Activated T-cell treated with anti-CD3 and anti-CD28 coated beads, Interleukin-2, amount 50 U/mL, for 1 hour (primary cell): ENCODE data around the gene CPLX3.

ENCODE experiments used
- DNase-seq: peaks from one replicate; pipeline ENCODE4 v3.0.0-alpha.2; 2020

CPLX3 gene

DNA sequence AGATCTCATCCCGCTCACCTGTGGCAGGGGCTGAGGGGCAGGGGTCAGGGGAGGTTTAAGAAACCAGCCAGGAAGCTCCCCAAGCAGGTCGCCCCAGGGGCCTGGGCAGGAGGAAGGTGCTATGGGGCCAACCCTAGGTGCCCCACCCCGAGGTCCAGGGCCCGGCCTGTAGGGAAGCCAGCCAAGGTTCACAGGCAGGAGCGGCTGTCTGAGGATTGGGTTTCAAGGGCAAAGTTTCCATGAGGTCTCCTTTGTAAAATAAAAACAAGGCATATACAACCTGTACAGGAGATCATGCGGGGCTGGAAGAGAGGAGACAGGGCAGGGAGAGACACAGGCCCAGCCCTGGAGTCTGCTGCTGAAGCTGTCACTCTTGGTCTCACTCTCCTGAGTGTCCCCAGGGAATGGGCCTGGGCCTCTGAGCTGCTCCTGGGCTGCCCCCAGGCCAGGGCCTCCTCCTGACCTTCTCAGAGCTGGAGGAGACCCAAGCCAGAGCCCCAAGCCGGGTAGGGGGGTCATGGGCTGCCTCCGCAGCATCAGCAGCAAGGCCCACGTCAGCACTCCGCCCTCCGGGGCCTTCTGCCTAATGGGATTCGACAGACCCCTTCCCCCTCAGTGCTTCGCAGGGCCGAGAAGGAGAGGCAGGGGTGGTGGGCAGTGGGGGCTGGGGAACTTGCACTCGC lies 5.5 kb downstream of the CPLX3 start:
- no peak for DNase-seq

DNA sequence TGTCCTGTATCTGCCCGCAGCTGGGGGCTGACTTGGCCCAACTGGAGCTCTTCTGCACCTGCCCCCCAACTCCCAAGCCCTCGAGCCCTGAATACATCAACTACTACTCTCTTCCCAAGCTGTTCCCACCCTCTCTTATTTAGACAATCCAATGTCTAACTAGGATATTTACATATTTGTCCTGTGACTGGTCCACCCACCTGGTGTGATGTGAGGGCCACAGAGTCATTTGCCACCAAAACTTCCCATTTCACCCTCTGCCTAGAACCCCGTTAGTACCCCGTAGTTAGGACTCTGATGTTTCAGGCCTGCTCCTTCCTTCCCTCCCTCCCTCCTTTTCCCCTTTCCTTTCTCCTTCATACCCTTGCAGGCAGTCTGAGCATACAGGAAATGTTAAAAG lies 6.4 kb downstream of the CPLX3 start:
- no peak for DNase-seq

DNA sequence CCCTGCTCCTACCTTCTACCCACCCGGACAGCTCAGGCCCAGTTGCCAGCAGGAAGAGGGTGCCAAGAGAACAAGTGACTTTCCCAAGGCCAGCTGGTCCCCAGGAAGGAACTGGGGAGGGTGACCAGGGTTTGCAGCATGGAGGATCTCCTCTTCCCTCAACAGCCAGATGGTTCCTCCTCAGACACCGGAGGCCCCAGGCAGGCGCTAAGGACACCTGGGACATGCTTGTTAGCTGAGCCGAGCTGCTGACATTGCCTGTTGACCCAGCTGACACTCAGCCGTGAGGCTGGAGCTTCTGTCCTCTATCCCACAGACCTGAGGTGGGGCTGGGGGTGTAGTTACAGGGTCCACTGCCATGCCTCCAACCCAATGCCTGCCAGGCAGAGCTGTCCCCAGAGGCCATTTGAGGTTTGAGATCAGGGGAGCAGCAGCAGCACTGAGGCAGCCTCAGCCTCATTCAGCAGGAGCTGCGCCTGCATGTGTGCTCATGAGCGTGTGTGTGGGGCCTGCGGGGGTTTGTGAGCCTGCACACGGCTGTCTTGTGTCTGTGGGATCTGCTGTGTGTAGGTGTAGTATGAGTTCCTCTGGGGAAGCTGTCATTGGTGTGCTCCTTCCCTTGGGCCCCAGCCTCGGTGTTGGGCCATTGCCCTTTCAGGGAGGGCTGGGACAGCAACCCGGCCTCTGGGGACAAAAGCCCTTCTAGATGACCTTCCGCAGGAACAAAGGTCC lies 7.1 kb downstream of the CPLX3 start:
- no peak for DNase-seq

DNA sequence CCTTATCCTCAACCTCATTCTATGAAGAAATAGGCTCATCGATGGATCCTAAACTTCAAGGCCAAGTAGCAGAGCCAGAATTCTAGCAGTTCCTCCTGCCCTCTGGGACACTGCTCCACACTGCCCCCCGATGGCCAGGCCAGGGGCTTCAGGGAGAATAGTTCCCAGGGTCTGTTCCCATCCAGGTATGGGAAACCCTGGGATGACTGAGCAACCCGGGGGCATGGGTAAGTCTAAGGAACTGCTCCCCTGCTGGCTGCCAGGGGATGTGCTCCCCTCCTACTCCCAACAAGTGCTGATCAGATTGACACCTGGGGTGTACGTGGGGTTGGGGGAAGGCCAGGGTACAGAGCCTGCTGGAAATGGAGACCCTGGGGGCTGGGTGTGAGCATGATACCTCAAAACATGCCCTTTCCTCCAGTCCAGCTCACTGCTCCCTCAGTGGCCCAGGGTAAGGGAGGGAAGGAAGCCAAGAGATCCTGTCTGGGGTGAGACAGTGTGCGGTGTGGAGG lies 8.9 kb downstream of the CPLX3 start:
- DNase-seq, result peak; percentile 54

DNA sequence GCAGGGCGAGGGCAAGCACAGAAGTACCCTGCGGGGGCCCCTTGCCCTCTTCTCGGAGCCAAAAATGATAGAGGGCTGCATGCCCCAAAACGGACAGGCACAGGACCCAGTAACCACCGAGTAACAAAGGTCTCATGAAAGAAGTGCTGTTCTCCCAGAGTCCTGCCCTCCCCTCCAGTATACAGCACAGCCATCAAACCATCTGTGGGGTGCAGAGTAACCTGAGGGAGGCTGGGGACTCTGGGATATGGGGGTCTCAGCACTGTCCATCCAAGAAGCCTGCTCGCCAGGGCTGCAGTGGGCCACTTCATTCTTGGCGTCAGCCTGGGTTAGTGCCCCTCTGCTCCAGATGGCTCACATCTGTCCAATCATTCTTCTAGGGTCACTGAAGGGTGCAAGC lies 10.4 kb downstream of the CPLX3 start:
- DNase-seq, result no peak

DNA sequence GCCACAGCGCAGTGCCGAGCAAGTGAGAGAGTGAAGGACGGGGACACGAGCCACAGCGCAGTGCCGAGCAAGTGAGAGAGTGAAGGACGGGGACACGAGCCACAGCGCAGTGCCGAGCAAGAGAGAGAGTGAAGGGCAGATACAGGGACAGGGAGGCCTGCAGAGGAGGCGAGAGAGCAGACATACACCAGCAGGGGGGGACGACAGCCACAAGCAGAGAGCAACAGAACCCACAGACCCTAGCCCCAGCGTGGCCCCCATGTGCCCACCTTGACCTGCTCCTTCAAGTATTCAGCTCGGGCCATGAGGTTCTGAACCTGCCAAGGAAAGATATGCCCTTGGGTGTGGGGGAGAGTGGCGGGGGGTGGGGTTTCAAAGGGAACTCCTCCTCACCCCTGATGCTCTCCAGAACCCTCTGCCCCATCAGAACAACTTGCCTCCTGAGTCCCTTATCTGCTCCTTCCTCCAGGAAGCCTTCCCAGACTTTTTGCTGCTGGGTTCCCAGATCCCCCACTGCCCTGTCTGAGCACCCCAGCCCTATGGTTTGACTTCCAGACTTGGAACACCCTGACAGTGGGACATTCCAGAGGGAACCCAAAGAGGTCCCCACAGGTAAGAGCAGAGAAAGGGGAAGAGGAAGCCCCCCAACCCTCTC lies 11.2 kb downstream of the CPLX3 start:
- no peak for DNase-seq

DNA sequence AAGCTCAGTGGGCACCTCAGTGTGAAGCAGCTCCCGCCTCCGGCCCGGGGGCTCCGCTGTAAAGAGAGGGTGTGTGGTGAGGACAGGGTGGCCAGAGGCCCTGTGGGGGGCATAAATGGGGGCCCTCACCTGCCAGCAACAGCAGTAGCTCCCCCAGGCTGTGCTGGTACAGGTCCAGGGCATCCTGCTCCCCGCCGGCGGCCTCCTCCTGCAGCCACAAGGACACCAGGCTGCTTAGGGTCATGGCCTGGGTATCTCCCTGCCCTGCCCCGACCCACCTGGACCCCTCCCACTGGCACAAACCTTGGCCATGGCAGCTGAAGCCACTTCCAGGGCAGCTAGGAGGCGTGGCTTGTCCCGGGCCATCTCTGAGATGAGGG lies 11.7 kb downstream of the CPLX3 start:
- DNase-seq, result no peak

DNA sequence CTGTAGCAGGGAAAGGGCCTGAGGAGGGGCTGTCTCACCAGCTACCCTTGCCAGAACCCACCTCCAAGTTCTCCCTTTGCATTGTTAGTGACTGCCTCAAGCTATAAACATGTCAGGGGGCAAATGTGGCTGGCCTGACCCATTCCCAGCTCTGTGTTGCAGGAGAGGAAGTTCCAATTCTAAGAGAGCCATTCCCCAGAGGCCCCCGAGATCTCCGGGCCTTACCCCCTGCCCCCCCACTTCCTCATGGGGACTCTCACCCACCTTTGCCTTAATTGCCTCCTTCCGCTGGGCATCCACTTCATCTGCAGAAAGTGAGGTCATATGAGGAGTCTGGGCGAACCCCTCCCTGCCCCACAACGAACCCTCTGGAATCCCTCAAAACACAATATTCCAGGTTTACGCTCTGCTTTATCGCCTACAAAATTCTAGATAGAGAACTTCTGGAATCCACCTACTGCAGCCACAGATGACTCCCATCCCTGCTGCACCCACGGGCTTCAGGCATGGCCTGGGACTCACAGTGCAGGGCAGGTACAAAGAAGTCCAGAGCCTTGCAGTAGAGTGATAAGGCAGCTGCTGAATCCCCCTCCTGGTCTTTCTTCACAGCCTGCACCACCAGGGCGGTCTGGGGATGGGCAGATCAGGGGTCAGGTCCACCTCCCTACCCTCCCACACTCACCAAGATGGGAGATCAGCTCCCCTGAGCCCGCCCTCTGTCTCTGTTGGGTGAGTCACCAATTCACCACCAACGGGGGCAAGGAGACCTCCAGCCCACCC lies 12.5 kb downstream of the CPLX3 start:
- DNase-seq, result no peak

DNA sequence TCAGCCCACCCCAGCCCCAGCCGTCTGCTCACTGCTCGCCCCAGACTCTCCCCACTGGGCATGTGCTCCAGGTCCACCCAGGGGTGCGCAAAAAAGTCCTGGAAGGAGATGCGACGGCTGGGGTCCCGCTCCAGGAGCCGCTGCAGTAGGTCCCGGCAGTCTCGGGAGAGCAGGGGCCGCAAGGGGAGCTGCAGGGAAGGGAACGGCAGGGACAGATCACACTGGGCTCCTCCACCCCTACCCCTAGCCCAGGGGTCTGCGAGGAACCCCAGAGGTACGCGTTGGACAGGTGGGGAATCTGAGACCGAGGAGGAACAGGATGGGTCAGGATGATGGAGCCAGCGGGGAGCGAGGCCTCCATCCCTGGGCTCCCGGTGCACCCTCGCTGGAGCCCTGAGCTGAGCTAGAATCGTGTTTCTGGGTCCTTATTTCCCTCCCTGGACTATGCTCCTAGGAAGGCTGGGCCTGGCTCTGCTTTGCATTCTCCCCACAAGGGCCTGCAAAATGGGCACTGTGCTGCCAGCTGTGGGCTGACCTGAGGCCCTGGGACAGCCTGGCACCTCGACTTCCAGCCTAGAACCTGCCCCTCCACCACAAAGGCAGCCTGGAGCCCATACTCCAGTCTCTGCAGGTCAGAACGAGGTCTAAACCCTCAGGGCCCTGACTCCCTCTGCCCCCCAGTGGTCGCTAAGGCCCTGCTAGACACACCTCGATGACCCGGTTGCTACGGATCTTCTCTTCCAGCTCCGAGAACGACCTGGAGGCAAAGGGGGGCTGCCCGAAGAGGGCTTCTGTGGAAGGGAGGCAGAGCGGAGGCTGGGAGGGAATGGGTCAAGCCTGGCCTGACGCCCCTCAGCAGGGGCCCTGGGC lies 13.3 kb downstream of the CPLX3 start:
- DNase-seq, result no peak

DNA sequence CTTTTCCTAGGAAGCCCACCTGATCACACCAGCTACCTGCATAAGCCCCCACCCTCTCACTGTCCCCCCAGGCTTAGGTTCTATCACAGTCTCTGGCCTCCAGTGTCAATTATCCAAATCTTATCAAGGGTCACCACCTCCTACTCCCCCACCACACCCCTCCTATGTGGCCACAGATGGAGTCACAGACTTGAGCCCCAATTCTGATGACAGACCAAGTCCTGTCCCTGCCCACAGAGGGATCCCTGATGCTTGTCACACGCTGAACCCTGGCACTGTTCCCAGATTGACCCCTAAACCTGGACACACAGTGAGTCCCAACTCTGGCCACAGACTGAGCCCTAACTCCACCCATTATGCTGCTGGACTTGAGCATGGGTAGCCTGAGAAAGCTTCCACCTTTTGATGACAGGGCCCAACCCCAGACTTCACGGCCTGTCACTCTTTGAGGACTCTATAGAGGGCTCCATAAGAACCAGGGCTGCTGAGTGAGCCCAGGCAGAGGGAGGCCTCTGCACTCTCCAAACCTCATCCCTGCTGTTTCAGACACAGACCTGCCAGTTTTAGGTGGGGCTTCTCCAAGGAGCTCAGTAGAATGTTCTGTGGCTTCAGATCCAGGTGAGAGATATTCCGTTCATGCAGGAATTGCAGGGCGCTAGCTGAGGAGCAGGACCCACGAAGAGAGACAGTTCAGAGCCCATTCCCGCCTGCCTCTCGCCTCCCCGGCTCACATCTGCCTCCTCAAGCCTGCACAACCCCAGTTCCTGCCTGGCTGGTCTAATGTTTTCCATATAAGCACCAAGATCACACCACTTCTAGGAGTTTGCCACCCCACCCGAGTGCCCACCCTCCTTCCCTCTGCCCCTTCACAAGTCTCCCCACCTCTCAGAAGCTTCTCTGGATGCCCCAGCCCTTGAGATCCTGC lies 14.7 kb downstream of the CPLX3 start:
- DNase-seq, result no peak

DNA sequence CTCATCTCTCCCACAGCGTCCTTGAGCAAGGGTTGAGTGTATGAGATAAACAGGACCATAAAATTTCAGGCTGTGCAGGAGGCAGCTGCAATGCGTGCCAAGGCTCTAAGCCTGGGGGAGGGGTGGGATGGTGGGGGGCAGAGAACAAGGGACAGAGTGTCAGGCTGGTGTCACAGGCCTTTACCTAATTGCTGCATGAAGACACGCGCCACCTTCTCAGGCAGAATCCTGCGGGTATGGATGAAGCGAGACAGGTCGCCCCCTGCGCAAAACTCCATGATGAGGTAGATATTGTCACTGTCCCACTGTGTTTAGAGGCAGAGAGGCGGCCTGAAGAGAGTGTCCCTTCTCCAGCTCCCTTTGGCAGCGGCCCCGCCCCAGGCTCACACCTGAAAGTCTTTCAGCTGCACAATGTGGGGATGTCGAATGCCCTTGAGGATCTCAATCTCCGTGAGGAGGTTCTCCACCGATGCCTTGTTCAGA lies 15.5 kb downstream of the CPLX3 start:
- DNase-seq, result no peak

DNA sequence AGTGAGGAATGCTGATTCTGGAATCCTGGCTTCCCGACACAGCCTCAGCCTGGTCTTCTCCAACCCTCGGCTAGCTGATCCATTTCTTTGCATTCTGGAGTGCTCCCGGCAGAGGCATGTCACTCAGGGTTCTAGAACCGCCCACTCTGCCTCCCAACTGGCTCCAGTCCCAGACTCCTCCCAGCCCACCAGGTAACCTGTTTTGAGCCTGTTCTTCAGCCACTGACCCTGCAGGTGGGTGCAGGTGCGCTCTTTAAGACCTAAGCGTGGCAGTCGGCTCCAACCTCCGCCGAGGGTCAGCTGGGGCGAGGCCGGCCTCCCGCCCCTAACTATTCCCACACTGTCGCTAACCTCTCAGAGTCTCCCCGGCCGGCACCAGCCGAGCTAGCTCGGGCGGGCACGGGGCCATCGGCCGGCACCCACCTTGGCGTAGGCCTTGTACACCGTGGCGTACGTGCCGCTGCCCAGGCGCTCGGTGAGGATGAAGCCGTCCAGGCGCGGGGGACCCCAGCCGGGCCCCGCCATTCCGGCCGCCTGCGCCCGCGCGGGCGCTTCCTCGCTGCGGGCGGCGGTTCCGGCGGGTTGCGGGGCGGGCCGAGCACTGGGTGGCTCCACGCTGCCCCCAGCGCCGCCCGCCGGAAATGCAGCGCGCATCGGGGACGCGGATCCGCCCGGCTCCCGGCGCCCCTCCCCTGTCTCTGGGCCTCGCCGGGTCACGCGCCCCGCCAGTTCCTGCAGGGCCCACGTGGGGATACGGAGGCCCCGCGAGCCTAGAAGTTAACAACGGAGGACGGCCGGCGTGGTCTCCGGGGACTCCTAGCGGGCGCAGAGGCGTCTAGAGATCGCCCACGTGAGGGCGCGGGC lies 16.4 kb downstream of the CPLX3 start, which contains the start of gene ULK3:
TSS of gene ULK3 (minus strand) at position 576 of the 864 bp plus-strand sequence. CDS start at position 525, 51 bp downstream.
- DNase-seq, result peak; percentile 95

DNA sequence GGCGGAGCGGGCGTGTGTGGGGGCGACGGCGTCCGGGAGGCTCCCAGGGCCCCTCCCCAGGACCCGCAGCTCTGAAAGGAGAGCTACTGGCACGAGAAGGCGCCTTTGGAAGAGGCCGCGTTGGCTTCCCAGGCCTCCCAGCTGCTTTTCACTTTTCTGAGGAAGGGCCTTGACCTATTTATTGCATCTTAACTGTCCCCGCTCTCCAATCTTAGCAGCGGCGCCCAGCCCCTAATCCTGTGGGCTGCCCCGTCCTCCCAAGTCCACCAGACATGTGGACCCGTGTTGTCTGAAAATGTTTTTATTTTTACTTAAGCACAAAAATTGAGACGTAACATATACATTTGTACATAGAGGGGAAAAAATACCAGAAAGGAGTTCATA lies 17.0 kb downstream of the CPLX3 start:
- DNase-seq, result no peak

DNA sequence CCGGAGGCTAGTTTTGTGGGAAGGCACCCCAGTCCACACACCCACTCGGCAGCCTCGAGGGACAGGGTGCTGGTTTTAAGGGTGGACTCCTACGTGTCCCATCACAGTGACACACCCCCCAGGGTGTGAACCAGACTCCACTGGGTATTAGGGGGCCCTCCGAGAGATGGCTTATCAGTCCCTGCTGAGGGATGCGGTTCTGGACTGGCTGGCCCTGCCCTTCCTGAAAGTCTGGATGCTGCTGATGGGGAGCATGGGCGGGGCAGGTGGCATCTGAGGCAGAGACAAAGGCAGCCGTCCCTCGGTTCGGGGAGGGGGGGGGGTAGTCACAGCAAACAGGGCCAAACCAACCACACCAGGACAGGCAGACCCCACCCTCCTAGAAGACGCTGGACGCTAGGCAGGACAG lies 17.5 kb downstream of the CPLX3 start:
- no peak for DNase-seq

DNA sequence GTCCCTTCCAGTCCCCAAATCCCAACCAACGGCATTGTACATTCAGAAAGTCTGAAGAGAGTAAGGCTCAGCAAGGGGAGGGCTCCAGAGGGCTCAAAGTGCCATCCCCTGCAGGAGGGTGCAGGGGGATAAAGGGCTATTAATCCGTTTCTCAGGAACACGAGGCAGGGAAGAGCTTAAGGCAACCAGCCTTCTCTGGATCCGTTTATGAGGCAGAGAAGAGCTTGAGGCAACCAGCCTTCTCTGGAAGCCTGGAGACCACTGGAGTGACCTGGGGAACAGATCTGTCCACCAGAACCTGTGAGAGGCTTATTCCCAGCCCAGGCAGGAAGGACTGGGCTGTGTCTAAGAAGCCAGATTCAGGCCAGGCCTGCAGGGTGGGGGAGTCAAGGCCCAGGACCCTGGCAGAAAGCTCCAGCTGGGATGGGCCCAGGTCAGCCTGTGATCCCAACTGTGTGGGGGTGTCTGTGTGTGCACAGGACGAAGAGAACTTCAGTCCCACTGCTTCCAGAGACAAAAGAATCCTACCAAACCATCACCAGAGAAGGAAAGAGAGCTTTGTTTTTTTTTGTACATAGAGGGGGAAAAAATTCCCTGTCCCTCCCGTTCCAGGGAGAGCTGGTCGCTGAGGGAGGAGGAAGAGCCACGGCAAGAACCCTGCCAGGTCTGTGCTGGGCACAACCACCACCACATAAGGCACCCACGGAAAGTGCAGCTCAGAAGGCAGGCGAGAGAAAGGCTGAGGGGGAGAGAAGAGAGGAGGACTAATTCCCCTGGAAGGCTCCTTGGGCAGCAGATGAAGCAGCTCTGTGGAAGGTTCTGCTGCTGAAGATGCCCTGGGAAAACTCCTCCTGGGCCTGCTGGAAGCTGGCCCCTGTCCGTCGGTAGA lies 18.1 kb downstream of the CPLX3 start:
- DNase-seq, result no peak

DNA sequence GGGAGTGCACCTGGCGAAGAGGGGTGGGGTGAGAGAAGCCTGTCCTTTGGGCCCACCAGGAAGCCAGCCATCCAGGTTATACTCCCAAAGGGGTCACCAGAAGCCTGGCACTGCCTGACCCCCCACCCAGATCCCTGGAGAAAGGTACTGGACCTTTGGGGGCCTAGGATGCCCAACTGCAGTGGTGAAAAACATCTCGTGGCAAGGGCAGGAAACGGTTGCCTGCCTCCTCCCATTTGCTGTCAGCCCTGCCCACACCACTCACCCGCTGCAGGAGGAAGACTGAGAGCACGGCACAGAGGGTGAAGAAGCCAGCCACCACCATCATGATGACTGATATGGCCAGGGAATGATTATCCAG lies 18.8 kb downstream of the CPLX3 start:
- peak; percentile 61 for DNase-seq

DNA sequence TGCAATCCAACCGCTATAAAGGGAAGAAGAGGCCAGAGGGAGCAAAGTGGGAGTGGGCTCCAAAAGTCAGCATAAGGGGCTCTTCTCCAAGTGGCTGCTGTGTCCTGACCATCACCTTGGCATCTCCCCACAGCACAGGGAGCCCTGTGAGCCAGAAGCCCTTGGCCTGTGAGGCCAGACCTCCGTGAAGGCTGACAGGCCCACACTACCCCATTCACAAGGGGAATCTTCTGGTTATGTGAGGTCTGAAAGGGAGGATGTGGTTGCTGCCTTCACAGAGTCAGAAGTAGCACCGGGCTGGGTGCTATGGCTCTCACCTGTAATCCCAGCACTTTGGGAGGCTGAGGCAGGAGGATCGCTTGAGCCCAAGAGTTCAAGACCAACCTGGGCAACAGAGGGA lies 19.2 kb downstream of the CPLX3 start:
- DNase-seq, result no peak

DNA sequence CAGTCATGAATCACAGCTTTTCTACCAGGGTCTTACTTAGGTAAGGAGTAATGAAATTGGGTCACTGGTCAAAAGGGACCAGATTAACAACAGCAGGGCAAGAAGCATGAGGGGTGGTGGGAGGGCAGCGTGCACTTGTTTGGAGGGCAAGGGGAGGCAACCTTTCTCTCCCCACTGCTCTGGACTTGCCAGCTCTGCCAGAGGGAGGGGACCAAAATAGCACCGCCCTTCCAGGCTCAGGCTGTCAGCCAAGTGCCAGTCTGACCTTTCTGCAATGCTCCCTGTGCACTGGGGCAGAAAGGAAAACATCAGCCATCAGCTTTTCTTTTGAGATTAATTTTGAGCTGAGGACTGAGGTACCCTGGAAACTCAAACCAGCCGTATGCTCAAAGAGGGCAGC lies 21.0 kb downstream of the CPLX3 start:
- no peak for DNase-seq

DNA sequence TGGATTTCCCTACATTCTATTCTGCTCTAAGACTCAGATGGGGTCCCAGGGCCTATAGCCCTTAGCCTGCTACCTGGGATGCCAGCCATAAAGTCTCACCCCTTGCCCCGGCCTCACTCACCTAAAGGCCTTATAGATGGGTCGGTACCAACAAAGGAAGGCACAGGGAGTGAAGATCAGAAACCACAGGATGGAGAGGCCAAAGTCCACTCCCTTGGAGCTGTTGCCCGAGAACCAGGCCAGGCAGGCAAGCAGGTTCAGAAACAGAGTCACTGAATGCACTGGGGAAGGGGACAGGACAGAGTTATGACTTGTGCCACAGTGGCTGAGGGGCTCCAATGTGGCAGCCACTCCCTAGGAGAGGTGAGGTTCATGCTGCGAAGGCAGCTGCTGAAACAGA lies 24.0 kb downstream of the CPLX3 start:
- no peak for DNase-seq
